Breast epithelium (tissue), 3 donors: ENCODE results near the gene LENG9.

Experiments
- CTCF ChIP-seq, 3 donors: fragments of 450-650 bp; IDR thresholded peaks; one replicate each; pipeline ENCODE4 v1.5.1; 2016 to 2017; ENCODE audit warnings: antibody characterized with exemption in 3 of 3, mild to moderate bottlenecking in 3 of 3, moderate library complexity in 3 of 3
- POLR2A ChIP-seq: fragments of 450-650 bp; IDR thresholded peaks from one replicate; pipeline ENCODE4 v1.6.1; 2016; ENCODE audit warnings: antibody characterized with exemption, mild to moderate bottlenecking, moderate library complexity

- TF ChIP-seq POLR2A (no peak), CTCF (IDR thresholded peaks at IDR 0.05) (no peak)
Measured at GRCh38 chr19:54459282-54460229, 4.0 kb downstream of the LENG9 start.
